ENCODE measurements around the gene CDH13.

Gene CDH13

GRCh38 chr16:83651871-83652270 lies 1025.1 kb downstream of the CDH13 start:
- no peak for DNase-seq
- Histone ChIP-seq H3K9me3 (replicated peaks; ENCODE audit: insufficient read depth, low read length) (no peaks in the 10 kb centered on the region), H3K9ac (ENCODE audit: low read length) (no peak overlapping the region), H3K27ac (ENCODE audit: low read length) (no peak overlapping the region), H3K4me3 (ENCODE audit: low read length) (no peak overlapping the region), H3K36me3 (replicated peaks; ENCODE audit: insufficient read depth, low read length) (no peaks in the 10 kb centered on the region), H3K4me1 (ENCODE audit: low read length) (no peaks in the 10 kb centered on the region), H4K20me1 (ENCODE audit: insufficient read depth, low read length) (no peaks in the 10 kb centered on the region), H2AFZ (ENCODE audit: low read length) (no peak overlapping the region), H3K4me2 (ENCODE audit: low read depth, low read length) (no peak overlapping the region), H3K27me3 (replicated peaks; ENCODE audit: insufficient read depth, low read length) (no peaks in the 10 kb centered on the region), H3K79me2 (ENCODE audit: low read length) (no peaks in the 10 kb centered on the region), H3K9me2 (replicated peaks; ENCODE audit: insufficient read depth, low read length) (no peaks in the 10 kb centered on the region), H3F3A (ENCODE audit: insufficient read depth, low read length) (no peaks in the 10 kb centered on the region)
- TF ChIP-seq EZH2phosphoT487 (IDR thresholded peaks at IDR 0.05; ENCODE audit: low read length) (no peak), EZH2 (optimal IDR thresholded peaks at IDR 0.05; ENCODE audit: low read depth, low read length) (no peak), CTCF (IDR thresholded peaks at IDR 0.05; ENCODE audit: low read length) (no peak)

GRCh38 chr16:83652943-83653342 lies 1026.2 kb downstream of the CDH13 start:
- Histone ChIP-seq H3F3A (ENCODE audit: insufficient read depth, low read length) (no peaks in the 10 kb centered on the region), H3K79me2 (ENCODE audit: low read length) (no peaks in the 10 kb centered on the region), H3K9ac (ENCODE audit: low read length) (no peak overlapping the region), H3K27ac (ENCODE audit: low read length) (no peak overlapping the region), H3K9me2 (replicated peaks; ENCODE audit: insufficient read depth, low read length) (no peaks in the 10 kb centered on the region), H2AFZ (ENCODE audit: low read length) (no peak overlapping the region), H3K9me3 (replicated peaks; ENCODE audit: insufficient read depth, low read length) (no peaks in the 10 kb centered on the region), H4K20me1 (ENCODE audit: insufficient read depth, low read length) (no peaks in the 10 kb centered on the region), H3K4me2 (ENCODE audit: low read depth, low read length) (no peak overlapping the region), H3K27me3 (replicated peaks; ENCODE audit: insufficient read depth, low read length) (no peaks in the 10 kb centered on the region), H3K4me3 (ENCODE audit: low read length) (no peak overlapping the region), H3K4me1 (ENCODE audit: low read length) (no peaks in the 10 kb centered on the region), H3K36me3 (replicated peaks; ENCODE audit: insufficient read depth, low read length) (no peaks in the 10 kb centered on the region)
- no peak for TF ChIP-seq CTCF (IDR thresholded peaks at IDR 0.05; ENCODE audit: low read length)
- TF ChIP-seq EZH2phosphoT487 (IDR thresholded peaks at IDR 0.05; ENCODE audit: low read length): no peak
- TF ChIP-seq EZH2 (optimal IDR thresholded peaks at IDR 0.05; ENCODE audit: low read depth, low read length): no peak
- no peak for DNase-seq

GRCh38 chr16:83653785-83654184 lies 1027.0 kb downstream of the CDH13 start:
- Histone ChIP-seq H3K9me2 (replicated peaks; ENCODE audit: insufficient read depth, low read length) (no peaks in the 10 kb centered on the region), H3K4me1 (ENCODE audit: low read length) (no peaks in the 10 kb centered on the region), H3K9me3 (replicated peaks; ENCODE audit: insufficient read depth, low read length) (no peaks in the 10 kb centered on the region), H3K79me2 (ENCODE audit: low read length) (no peaks in the 10 kb centered on the region), H3K36me3 (replicated peaks; ENCODE audit: insufficient read depth, low read length) (no peaks in the 10 kb centered on the region), H2AFZ (ENCODE audit: low read length) (no peak overlapping the region), H3K4me3 (ENCODE audit: low read length) (no peak overlapping the region), H4K20me1 (ENCODE audit: insufficient read depth, low read length) (no peaks in the 10 kb centered on the region), H3F3A (ENCODE audit: insufficient read depth, low read length) (no peaks in the 10 kb centered on the region), H3K4me2 (ENCODE audit: low read depth, low read length) (no peak overlapping the region), H3K27me3 (replicated peaks; ENCODE audit: insufficient read depth, low read length) (no peaks in the 10 kb centered on the region), H3K9ac (ENCODE audit: low read length) (no peak overlapping the region), H3K27ac (ENCODE audit: low read length) (no peak overlapping the region)
- DNase-seq: no peak
- TF ChIP-seq CTCF (IDR thresholded peaks at IDR 0.05; ENCODE audit: low read length) (no peak), EZH2phosphoT487 (IDR thresholded peaks at IDR 0.05; ENCODE audit: low read length) (no peak), EZH2 (optimal IDR thresholded peaks at IDR 0.05; ENCODE audit: low read depth, low read length) (no peak)
